NCI-H1092 treated with DMSO at 0.1 percent for 48 hours (cell line): ENCODE data around the gene MBOAT7.
"Not testable (repeated sequence)": the region's sequence is repeated elsewhere in the genome, so short reads cannot be mapped to it uniquely, and the experiment has no call there.

ENCODE experiments used
- DNase-seq: peaks from one replicate; lab custom pipeline; 2025; lab: John Stamatoyannopoulos, UW

The MBOAT7 gene

GRCh38 chr19:54209058-54209810 lies 19.9 kb upstream of the MBOAT7 start:
- no peak for DNase-seq

- DNase-seq, result no peak
Observed at GRCh38 chr19:54208784-54209057, 19.3 kb upstream of the MBOAT7 start.

GRCh38 chr19:54207983-54208783 lies 18.8 kb upstream of the MBOAT7 start:
- no peak for DNase-seq

GRCh38 chr19:54207676-54207982 lies 18.2 kb upstream of the MBOAT7 start:
- DNase-seq, result no peak

GRCh38 chr19:54207193-54207592 lies 17.8 kb upstream of the MBOAT7 start:
- DNase-seq, result not testable (repeated sequence)

- no peak for DNase-seq
Observed at GRCh38 chr19:54206831-54207177, 17.4 kb upstream of the MBOAT7 start.

- DNase-seq, result no peak
Observed at GRCh38 chr19:54206030-54206830, 16.9 kb upstream of the MBOAT7 start.

- no peak for DNase-seq
Observed at GRCh38 chr19:54204767-54205468, 15.5 kb upstream of the MBOAT7 start.

GRCh38 chr19:54203151-54203611 lies 13.8 kb upstream of the MBOAT7 start:
- DNase-seq, result no peak

GRCh38 chr19:54201980-54202379 lies 12.6 kb upstream of the MBOAT7 start:
- DNase-seq, result no peak

GRCh38 chr19:54201172-54201701 lies 11.9 kb upstream of the MBOAT7 start:
- DNase-seq, result no peak

- DNase-seq, result no peak
Observed at GRCh38 chr19:54199401-54199800, 10.0 kb upstream of the MBOAT7 start.

GRCh38 chr19:54197121-54197520 lies 7.7 kb upstream of the MBOAT7 start:
- DNase-seq, result no peak

GRCh38 chr19:54196536-54196935 lies 7.2 kb upstream of the MBOAT7 start:
- no peak for DNase-seq

GRCh38 chr19:54194463-54194862 lies 5.1 kb upstream of the MBOAT7 start:
- not testable (repeated sequence) for DNase-seq

GRCh38 chr19:54193011-54193410 lies 3.6 kb upstream of the MBOAT7 start:
- DNase-seq, result no peak

GRCh38 chr19:54191811-54192453 lies 2.6 kb upstream of the MBOAT7 start:
- no peak for DNase-seq

GRCh38 chr19:54191011-54191810 lies 1.8 kb upstream of the MBOAT7 start, which contains the start of gene TSEN34:
TSS of gene TSEN34 (plus strand) at chr19:54191308. CDS start at chr19:54191365, 57 bp downstream.
- peak; percentile 83 for DNase-seq

GRCh38 chr19:54190503-54191010 lies 1.2 kb upstream of the MBOAT7 start:
- peak; percentile 97 for DNase-seq
